Upper lobe of left lung (tissue), 6 donors: ENCODE results near the gene IQCH. TPM values are rescaled to one million over a fixed set of nuclear protein-coding genes. Genes with fewer than 3 reads are reported as not detected.

Source experiments
- ATAC-seq, 2 donors: fragments of 200-7000 bp; cut with Tn5 transposase; one replicate each; pipeline ENCODE4 v1.9.1; 2022; ENCODE audit warnings: mild to moderate bottlenecking in 2 of 2, moderate library complexity in 2 of 2; ENCODE audit not compliant: low FRiP score in 2 of 2
- DNase-seq, 2 donors: peaks; one replicate each; pipeline ENCODE4 v3.0.0-alpha.2; 2019 to 2020
- H3K27ac ChIP-seq, 4 donors: fragments of 200-600 bp; sonication (generic); one replicate each; pipeline ENCODE4 v1.5.1; 2016 to 2019
- H3K27me3 ChIP-seq, 4 donors: fragments of 200-600 bp; sonication (generic); one replicate each; pipeline ENCODE4 v1.5.1; 2017 to 2019
- H3K36me3 ChIP-seq, 4 donors: fragments of 200-600 bp; sonication (generic); one replicate each; pipeline ENCODE4 v1.5.1; 2016 to 2019
- H3K4me1 ChIP-seq, 4 donors: fragments of 200-600 bp; sonication (generic); one replicate each; pipeline ENCODE4 v1.5.1; 2018 to 2019
- H3K4me3 ChIP-seq, 4 donors: fragments of 200-600 bp; sonication (generic); one replicate each; pipeline ENCODE4 v1.5.1; 2017 to 2019; ENCODE audit warnings: mild to moderate bottlenecking in 2 of 4, moderate library complexity in 1 of 4
- H3K9me3 ChIP-seq, 4 donors: fragments of 200-600 bp; sonication (generic); one replicate each; pipeline ENCODE4 v1.5.1; 2018 to 2019
- CTCF ChIP-seq, 6 experiments: fragments of 450-650 bp in 4 of 6; fragments of 200-600 bp in 2 of 6; sonication (generic) in 2 of 6; IDR thresholded peaks; one replicate each; pipeline ENCODE4 v1.5.1; 2016 to 2019; ENCODE audit warnings: antibody characterized with exemption in 6 of 6
- EP300 ChIP-seq, 4 donors: sonication (generic); formaldehyde crosslinking; IDR thresholded peaks; one replicate each; pipeline ENCODE4 v1.5.1; 2017; ENCODE audit warnings: antibody characterized with exemption in 4 of 4, control low read depth in 2 of 4
- POLR2A ChIP-seq, 4 donors: fragments of 450-650 bp; IDR thresholded peaks; one replicate each; pipeline ENCODE4 v1.5.1; 2016 to 2017; ENCODE audit warnings: antibody characterized with exemption in 4 of 4, mild to moderate bottlenecking in 2 of 4
- POLR2AphosphoS5 ChIP-seq, 2 donors: sonication (generic); formaldehyde crosslinking; IDR thresholded peaks; one replicate each; pipeline ENCODE4 v1.5.1; 2017; ENCODE audit warnings: antibody characterized with exemption in 2 of 2
- WGBS, 2 donors: methylation state at CpG; one replicate each; pipeline ENCODE4 v1.1.5; 2017 to 2018; 5-methylcytosine and 5-hydroxymethylcytosine counted together
- total RNA-seq, 6 donors: library from RNA; depleted of rRNA in 4 of 6; stranded (reverse); fragments of >200 nt in 4 of 6; gene quantifications; one replicate each; pipeline versions ENCODE4 v1.1.0 to v1.2.1, GENCODE V29; 2016 to 2021
- donor health status: DM: no; HTN: no; CAD: no; lungs with moderate emphysema.
- donor health status: DM: no; HTN: yes; CAD: no; lungs with severe emphysema.

IQCH gene
- total RNA-seq, 6 donors from 2014 or later: 1.0 to 18.0 (median 2.7) TPM

GRCh38 chr15:67369359-67369998, 114.9 kb downstream of the IQCH start:
- no peaks in the 10 kb centered on the region for H3K4me1 ChIP-seq
- WGBS, 2 donors: 86 to 100% methylated on average over 2 of the region's 2 CpGs
- no peak for DNase-seq
- no peak for ATAC-seq
- H3K9me3 ChIP-seq: no peaks in the 10 kb centered on the region
- no peak overlapping the region for H3K4me3 ChIP-seq
- H3K27ac ChIP-seq: no peak overlapping the region
- TF ChIP-seq POLR2AphosphoS5 (IDR thresholded peaks at IDR 0.05): no peak
- TF ChIP-seq EP300 (IDR thresholded peaks at IDR 0.05): no peak
- no peak for TF ChIP-seq CTCF (IDR thresholded peaks at IDR 0.05)
- no peak for TF ChIP-seq POLR2A (IDR thresholded peaks at IDR 0.05)
- H3K27me3 ChIP-seq: no peaks in the 10 kb centered on the region
- H3K36me3 ChIP-seq: no peaks in the 10 kb centered on the region

GRCh38 chr15:67370206-67370954, 115.8 kb downstream of the IQCH start:
- no peak for TF ChIP-seq CTCF (IDR thresholded peaks at IDR 0.05)
- no peak for TF ChIP-seq POLR2A (IDR thresholded peaks at IDR 0.05)
- TF ChIP-seq POLR2AphosphoS5 (IDR thresholded peaks at IDR 0.05): no peak
- TF ChIP-seq EP300 (IDR thresholded peaks at IDR 0.05): no peak
- ATAC-seq: no peak
- Histone ChIP-seq H3K4me3 (no peak overlapping the region), H3K27me3 (no peaks in the 10 kb centered on the region), H3K36me3 (no peaks in the 10 kb centered on the region), H3K9me3 (no peaks in the 10 kb centered on the region), H3K4me1 (no peaks in the 10 kb centered on the region), H3K27ac (no peak overlapping the region)
- DNase-seq: no peak
- 86 to 89% methylated on average over 9 of the region's 9 CpGs for WGBS, 2 donors

GRCh38 chr15:67372543-67372942, 118.0 kb downstream of the IQCH start:
- ATAC-seq (no peak), DNase-seq (no peak)
- H3K4me3 ChIP-seq: no peak overlapping the region
- H3K4me1 ChIP-seq: no peaks in the 10 kb centered on the region
- no peak for TF ChIP-seq POLR2AphosphoS5 (IDR thresholded peaks at IDR 0.05)
- TF ChIP-seq CTCF (IDR thresholded peaks at IDR 0.05): no peak
- no peak for TF ChIP-seq POLR2A (IDR thresholded peaks at IDR 0.05)
- no peak for TF ChIP-seq EP300 (IDR thresholded peaks at IDR 0.05)
- no peaks in the 10 kb centered on the region for H3K27me3 ChIP-seq
- H3K36me3 ChIP-seq: no peaks in the 10 kb centered on the region
- WGBS, 2 donors: 88 to 89% methylated on average over 8 of the region's 8 CpGs
- H3K9me3 ChIP-seq: no peaks in the 10 kb centered on the region
- no peak overlapping the region for H3K27ac ChIP-seq

- H3K27ac ChIP-seq: no peak overlapping the region
- WGBS, 2 donors: 90% methylated on average over 6 of the region's 6 CpGs
- H3K27me3 ChIP-seq: no peaks in the 10 kb centered on the region
- DNase-seq: no peak
- TF ChIP-seq POLR2AphosphoS5 (IDR thresholded peaks at IDR 0.05): no peak
- no peak for TF ChIP-seq CTCF (IDR thresholded peaks at IDR 0.05)
- no peak for TF ChIP-seq EP300 (IDR thresholded peaks at IDR 0.05)
- no peak for TF ChIP-seq POLR2A (IDR thresholded peaks at IDR 0.05)
- H3K4me3 ChIP-seq: no peak overlapping the region
- no peaks in the 10 kb centered on the region for H3K36me3 ChIP-seq
- no peak for ATAC-seq
- no peaks in the 10 kb centered on the region for H3K9me3 ChIP-seq
- H3K4me1 ChIP-seq: no peaks in the 10 kb centered on the region
These were observed 118.5 kb downstream of the IQCH start for GRCh38 chr15:67372986-67373675.
